Right kidney (tissue), 9 donors: ENCODE measurements around the gene MRPS21.
A peak's percentile ranks its signal among the peaks of the same experiment; 100 is the strongest.

Source experiments
- DNase-seq: peaks from one replicate; pipeline ENCODE4 v3.0.0-alpha.2; 2016
- long read RNA-seq, 8 donors: transcript quantifications; one replicate each; lab custom pipeline, GENCODE V29; 2026

Gene MRPS21
- long read RNA-seq, donor 1, transcript MRPS21-201 (2 exons, 1,462 nt): minor isoform, 87 of 260 reads
- long read RNA-seq, donor 1, transcript MRPS21-202 (3 exons, 1,226 nt): major isoform, 173 of 260 reads
- long read RNA-seq, donor 1, partial matches to known transcripts: 0 of 260 reads
- long read RNA-seq, donor 1, other reads (novel, unspliced or antisense): 0 of 260 reads
- long read RNA-seq, donor 2, transcript MRPS21-202 (3 exons, 1,226 nt): major isoform, 115 of 165 reads
- long read RNA-seq, donor 2, transcript MRPS21-201 (2 exons, 1,462 nt): minor isoform, 50 of 165 reads
- long read RNA-seq, donor 2, partial matches to known transcripts: 0 of 165 reads
- long read RNA-seq, donor 2, other reads (novel, unspliced or antisense): 0 of 165 reads
- long read RNA-seq, donor 3, transcript MRPS21-202 (3 exons, 1,226 nt): major isoform, 39 of 74 reads
- long read RNA-seq, donor 3, transcript MRPS21-201 (2 exons, 1,462 nt): minor isoform, 28 of 74 reads
- long read RNA-seq, donor 3, partial matches to known transcripts: 7 of 74 reads
- long read RNA-seq, donor 3, other reads (novel, unspliced or antisense): 0 of 74 reads
- long read RNA-seq, donor 4, transcript MRPS21-201 (2 exons, 1,462 nt): minor isoform, 55 of 144 reads
- long read RNA-seq, donor 4, transcript MRPS21-202 (3 exons, 1,226 nt): major isoform, 89 of 144 reads
- long read RNA-seq, donor 4, partial matches to known transcripts: 0 of 144 reads
- long read RNA-seq, donor 4, other reads (novel, unspliced or antisense): 0 of 144 reads
- long read RNA-seq, donor 5, transcript MRPS21-201 (2 exons, 1,462 nt): minor isoform, 56 of 226 reads
- long read RNA-seq, donor 5, transcript MRPS21-202 (3 exons, 1,226 nt): major isoform, 138 of 226 reads
- long read RNA-seq, donor 5, partial matches to known transcripts: 32 of 226 reads
- long read RNA-seq, donor 5, other reads (novel, unspliced or antisense): 0 of 226 reads
- long read RNA-seq, donor 6, transcript MRPS21-202 (3 exons, 1,226 nt): major isoform, 97 of 161 reads
- long read RNA-seq, donor 6, transcript MRPS21-201 (2 exons, 1,462 nt): minor isoform, 64 of 161 reads
- long read RNA-seq, donor 6, partial matches to known transcripts: 0 of 161 reads
- long read RNA-seq, donor 6, other reads (novel, unspliced or antisense): 0 of 161 reads
- long read RNA-seq, donor 7, transcript MRPS21-202 (3 exons, 1,226 nt): major isoform, 165 of 245 reads
- long read RNA-seq, donor 7, transcript MRPS21-201 (2 exons, 1,462 nt): minor isoform, 80 of 245 reads
- long read RNA-seq, donor 7, partial matches to known transcripts: 0 of 245 reads
- long read RNA-seq, donor 7, other reads (novel, unspliced or antisense): 0 of 245 reads
- long read RNA-seq, donor 8, transcript MRPS21-202 (3 exons, 1,226 nt): major isoform, 99 of 172 reads
- long read RNA-seq, donor 8, transcript MRPS21-201 (2 exons, 1,462 nt): minor isoform, 61 of 172 reads
- long read RNA-seq, donor 8, partial matches to known transcripts: 12 of 172 reads
- long read RNA-seq, donor 8, other reads (novel, unspliced or antisense): 0 of 172 reads

GRCh38 chr1:150293433-150294253 is at the start of gene MRPS21:
Gene MRPS21, plus strand, starts transcription at chr1:150293861. Its CDS starts 506 bp downstream, at chr1:150294367.
- peak; percentile 87 for DNase-seq

GRCh38 chr1:150249936-150250335 is 43.7 kb upstream of the MRPS21 start:
- no peak for DNase-seq

DNA sequence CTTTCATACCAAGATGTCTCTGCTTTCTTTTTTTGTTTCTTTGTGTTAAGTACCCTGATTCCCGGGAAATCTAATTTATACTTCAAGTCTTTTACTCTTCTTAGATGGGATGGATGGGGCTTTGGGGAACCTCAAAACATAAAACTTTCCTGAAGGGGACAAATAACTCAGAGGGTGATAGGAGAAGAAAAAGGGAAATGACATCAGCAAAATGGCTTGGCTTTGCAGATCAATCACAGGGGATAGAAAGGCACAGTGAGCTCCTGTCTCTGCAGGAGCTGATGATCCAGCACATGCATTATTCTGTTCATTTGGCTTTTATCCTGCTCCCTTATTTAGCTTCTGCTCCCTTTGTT is 37.5 kb upstream of the MRPS21 start:
- DNase-seq: peak; percentile 50

- DNase-seq: peak; percentile 47
Observed at GRCh38 chr1:150256554-150257341, 36.9 kb upstream of the MRPS21 start.

DNA sequence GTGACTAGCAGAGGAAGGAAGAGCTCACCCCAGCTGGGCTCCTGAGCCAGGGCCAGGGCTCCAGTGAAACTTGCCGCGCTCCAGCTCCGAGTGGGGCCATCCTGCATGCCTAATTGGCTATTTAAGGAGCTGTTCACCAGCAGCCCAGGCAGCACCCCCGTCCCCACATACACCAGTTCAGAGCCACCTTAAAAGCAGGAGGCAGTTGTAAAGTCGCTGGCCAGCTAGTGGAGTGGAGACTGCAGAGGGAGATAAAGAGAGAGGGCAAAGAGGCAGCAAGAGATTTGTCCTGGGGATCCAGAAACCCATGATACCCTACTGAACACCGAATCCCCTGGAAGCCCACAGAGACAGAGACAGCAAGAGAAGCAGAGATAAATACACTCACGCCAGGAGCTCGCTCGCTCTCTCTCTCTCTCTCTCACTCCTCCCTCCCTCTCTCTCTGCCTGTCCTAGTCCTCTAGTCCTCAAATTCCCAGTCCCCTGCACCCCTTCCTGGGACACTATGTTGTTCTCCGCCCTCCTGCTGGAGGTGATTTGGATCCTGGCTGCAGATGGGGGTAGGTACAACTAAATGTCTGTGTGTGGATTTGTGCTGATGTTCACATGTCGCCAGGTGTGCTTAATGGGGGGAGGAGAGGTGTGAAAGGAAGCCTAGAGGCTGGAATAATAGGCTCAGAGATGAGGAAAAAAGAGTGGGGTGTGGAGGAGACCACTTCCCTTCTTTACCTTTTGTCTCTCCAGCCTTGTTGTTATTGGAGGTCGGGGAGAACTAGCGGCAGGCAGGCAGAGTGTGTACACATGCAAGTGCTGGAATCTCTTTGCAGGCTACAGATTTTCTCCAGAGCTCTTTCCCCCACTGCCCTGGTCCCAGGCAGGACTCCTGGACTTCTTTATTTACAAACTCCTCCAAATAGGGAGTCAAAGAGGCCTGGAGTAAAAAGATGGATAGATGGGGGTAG is 35.8 kb upstream of the MRPS21 start, which contains the start of gene CA14:
TSS of gene CA14 (plus strand) at position 151 of the 962 bp plus-strand sequence. CDS start at position 506, 355 bp downstream.
- peak; percentile 49 for DNase-seq

DNA sequence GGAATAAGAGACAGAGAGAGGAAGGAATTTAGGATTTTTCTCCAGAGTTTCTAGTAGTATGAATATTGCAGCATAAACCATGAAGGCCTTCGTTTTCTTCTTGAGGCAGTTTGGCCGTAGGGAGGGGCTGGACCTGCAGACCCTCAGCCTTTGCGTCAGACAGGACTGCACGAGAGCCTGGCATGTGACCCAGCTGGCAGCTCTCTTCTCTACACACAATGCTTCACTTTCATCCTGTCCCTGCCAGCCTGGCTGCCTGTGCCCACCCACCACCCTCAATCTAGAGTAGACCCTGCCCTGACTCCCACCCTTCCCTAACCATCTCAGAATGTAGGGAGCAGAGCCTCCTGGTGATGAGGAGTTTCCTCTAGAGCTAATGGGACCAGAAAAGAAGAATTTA is 34.4 kb upstream of the MRPS21 start:
- no peak for DNase-seq

GRCh38 chr1:150259758-150260669 is 33.6 kb upstream of the MRPS21 start:
- peak; percentile 80 for DNase-seq

- DNase-seq: no peak
Observed at GRCh38 chr1:150261367-150261766, 32.3 kb upstream of the MRPS21 start.

- DNase-seq: no peak
Observed at GRCh38 chr1:150262388-150263320, 31.0 kb upstream of the MRPS21 start.

DNA sequence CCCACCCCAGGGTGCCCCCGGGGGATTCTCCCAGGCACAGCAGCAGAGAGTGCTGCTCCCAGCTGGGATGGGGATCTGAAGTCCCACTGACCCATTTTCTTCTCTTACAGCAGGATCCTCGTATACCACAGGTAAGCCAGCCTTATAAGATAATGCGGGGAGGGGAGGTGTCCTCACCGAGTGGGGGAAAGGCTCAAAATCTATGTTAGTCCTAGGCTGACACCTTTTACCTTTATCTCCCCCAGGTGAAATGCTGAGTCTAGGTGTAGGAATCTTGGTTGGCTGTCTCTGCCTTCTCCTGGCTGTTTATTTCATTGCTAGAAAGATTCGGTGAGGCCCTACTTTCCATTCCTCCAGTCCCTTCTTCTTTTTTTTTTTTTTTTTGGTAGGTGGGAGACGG is 30.1 kb upstream of the MRPS21 start:
- DNase-seq: no peak

- no peak for DNase-seq
Observed at GRCh38 chr1:150267896-150268295, 25.8 kb upstream of the MRPS21 start.

- DNase-seq: no peak
Observed at GRCh38 chr1:150268340-150268704, 25.3 kb upstream of the MRPS21 start.

DNA sequence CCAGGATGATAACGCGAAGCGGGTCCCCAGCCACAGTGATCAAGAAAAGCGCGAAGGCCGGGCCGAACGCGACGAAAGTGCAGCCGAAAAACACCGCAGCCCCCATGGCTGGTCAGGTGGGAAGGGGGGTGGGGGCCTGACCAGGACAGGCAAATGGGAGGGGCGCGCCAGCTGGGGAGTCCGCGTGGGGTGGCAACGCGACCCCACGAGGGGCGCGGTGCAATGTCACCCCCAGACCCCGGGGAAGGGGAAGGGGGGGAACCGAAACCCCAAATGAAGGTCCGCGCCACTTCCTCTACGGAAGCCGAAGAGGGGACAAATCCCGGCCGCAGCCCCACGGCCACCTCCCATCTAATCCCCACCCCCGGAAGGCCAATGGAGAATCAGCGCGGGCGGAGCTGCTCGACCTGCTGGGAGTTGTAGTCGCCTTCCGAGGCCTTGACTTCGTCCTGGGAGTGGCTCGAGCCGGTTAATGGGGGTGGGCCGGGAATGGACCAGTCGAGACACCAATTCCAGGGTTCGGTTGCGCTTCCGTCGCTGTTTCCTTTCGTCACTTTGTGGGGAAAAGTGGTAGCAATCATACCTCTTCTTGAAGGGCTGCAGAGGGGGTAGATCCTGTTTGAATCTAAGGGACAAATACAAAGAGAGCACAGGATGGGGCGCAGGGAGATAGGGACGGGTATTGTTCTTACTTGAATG is 24.8 kb upstream of the MRPS21 start, which contains the start of gene APH1A:
TSS of gene APH1A (minus strand) at position 312 of the 699 bp plus-strand sequence. CDS start at position 106, 206 bp downstream.
- DNase-seq: peak; percentile 82

DNA sequence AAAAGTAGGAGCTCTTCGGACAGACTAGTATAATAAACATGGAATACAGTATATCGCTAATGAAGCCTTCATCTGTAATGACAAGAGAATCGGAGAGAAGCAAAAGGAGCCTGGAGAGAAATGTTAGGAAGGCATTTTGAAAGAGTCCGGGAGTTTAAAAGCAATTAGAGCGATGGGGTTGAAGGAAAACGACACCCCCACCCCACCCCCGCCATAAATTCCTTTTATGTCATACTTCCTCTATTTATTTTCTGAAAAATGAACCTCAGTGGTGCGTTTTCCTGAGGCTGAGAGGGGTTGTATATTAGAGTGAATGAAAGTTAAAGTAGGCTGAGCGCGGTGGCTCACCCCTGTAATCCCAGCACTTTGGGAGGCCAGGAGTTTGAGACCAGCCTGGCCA is 24.2 kb upstream of the MRPS21 start:
- DNase-seq: no peak

GRCh38 chr1:150271291-150271959 is 22.2 kb upstream of the MRPS21 start:
- DNase-seq: no peak
